GM12892 (cell line): ENCODE results near the gene DHRSX.

Experiments used
- POLR2A ChIP-seq: IDR thresholded peaks from 2 replicates; pipeline ENCODE4 v1.6.1; 2011; ENCODE audit warnings: low read depth, low read length, control low read depth
- POLR2AphosphoS5 ChIP-seq: IDR thresholded peaks from 2 replicates; pipeline ENCODE4 v1.6.1; 2011; ENCODE audit warnings: low read depth, low read length, control low read depth

DNA sequence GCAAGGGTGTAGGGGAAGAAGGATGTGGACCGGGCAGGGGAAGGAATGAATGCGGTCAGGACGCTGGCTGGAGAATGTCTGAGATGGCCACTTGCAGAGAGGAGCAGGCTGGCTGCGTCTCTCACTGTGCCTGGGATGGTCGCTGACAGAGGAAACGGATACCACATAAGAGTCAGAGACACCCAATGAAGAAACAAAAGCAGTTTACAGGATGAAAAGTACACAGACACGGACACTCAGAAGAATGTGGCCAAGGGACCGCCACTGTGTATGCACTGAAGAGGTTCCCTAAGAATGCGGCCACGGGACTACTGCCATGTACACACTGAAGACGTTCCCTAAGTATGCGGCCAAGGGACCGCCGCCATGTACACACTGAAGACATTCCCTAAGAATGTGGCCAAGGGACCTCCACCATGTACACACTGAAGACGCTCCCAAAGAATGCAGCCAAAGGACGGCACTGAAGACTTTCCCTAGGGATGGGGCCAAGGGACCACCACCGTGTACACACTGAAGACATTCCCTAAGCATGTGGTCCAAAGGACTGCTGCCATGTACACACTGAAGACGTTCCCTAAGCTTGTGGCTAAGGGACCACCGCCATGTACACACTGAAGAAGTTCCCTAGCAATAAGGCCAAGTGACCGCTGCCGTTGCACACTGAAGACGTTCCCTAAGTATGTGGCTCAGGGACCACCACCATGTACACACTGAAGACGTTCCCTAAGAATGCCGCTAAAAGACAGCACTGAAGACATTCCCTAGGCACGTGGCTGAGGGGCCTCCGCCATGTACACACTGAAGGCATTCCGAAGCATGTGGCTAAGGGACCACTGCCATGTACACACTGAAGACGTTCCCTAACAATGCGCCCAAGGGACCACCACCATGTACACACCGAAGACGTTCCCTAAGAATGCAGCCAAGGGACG, 32.2 kb downstream of the DHRSX start:
- TF ChIP-seq POLR2AphosphoS5: no peak
- no peak for TF ChIP-seq POLR2A
